Activated T-cell treated with anti-CD3 and anti-CD28 coated beads, Interleukin-2, amount 50 U/mL, for 4 hours (primary cell): ENCODE data around the gene PIK3C2G. TPM values are rescaled to one million over a fixed set of nuclear protein-coding genes. Genes with fewer than 3 reads are reported as not detected.
"Not testable (repeated sequence)": the region's sequence is repeated elsewhere in the genome, so short reads cannot be mapped to it uniquely, and the experiment has no call there.

Experiments
- ATAC-seq, 2 donors: fragments of 200-7000 bp; cut with Tn5 transposase; one replicate each; pipeline ENCODE4 v1.10.0; 2021
- DNase-seq: peaks from one replicate; pipeline ENCODE4 v3.0.0-alpha.2; 2020
- H3K27me3 Mint-ChIP-seq: one replicate; pipeline ENCODE4 v1.8.0; 2021; ENCODE audit warnings: low read depth, mixed read lengths
- H3K36me3 Mint-ChIP-seq: one replicate; pipeline ENCODE4 v1.8.0; 2022; ENCODE audit warnings: mixed read lengths; ENCODE audit not compliant: insufficient read depth
- H3K4me1 Mint-ChIP-seq: one replicate; pipeline ENCODE4 v1.8.0; 2021; ENCODE audit warnings: low read depth, mixed read lengths
- H3K4me3 Mint-ChIP-seq: one replicate; pipeline ENCODE4 v1.8.0; 2021; ENCODE audit warnings: mild to moderate bottlenecking, moderate library complexity, mixed read lengths
- H3K9me3 Mint-ChIP-seq: one replicate; pipeline ENCODE4 v1.8.0; 2021; ENCODE audit warnings: mixed read lengths
- total RNA-seq, 3 donors: library from RNA; stranded (reverse); gene quantifications; one replicate each; pipeline ENCODE4 v1.2.1, GENCODE V29; 2021

PIK3C2G gene
- total RNA-seq, 3 donors from 2014 or later, result not detected

- Mint-ChIP-seq H3K9me3 (peaks cover 24% of the 10 kb centered on the region), H3K27me3 (no peaks in the 10 kb centered on the region), H3K4me3 (no peak overlapping the region), H3K36me3 (no peaks in the 10 kb centered on the region), H3K4me1 (no peaks in the 10 kb centered on the region)
- DNase-seq, result no peak
- ATAC-seq, result no peak
Observed at GRCh38 chr12:18522806-18523205, 261.5 kb downstream of the PIK3C2G start.

GRCh38 chr12:18542497-18542896, 281.2 kb downstream of the PIK3C2G start:
- DNase-seq, H3K4me3 Mint-ChIP-seq, H3K9me3 Mint-ChIP-seq, H3K27me3 Mint-ChIP-seq, H3K36me3 Mint-ChIP-seq, H3K4me1 Mint-ChIP-seq, ATAC-seq: not testable (repeated sequence)

GRCh38 chr12:18546399-18546798, 285.1 kb downstream of the PIK3C2G start:
- no peak overlapping the region for H3K4me3 Mint-ChIP-seq
- no peaks in the 10 kb centered on the region for H3K36me3 Mint-ChIP-seq
- no peak for ATAC-seq
- no peaks in the 10 kb centered on the region for H3K4me1 Mint-ChIP-seq
- H3K27me3 Mint-ChIP-seq, result no peaks in the 10 kb centered on the region
- no peak for DNase-seq
- H3K9me3 Mint-ChIP-seq, result peaks cover 6% of the 10 kb centered on the region

GRCh38 chr12:18549598-18549997, 288.3 kb downstream of the PIK3C2G start:
- Mint-ChIP-seq H3K4me3 (no peak overlapping the region), H3K36me3 (no peaks in the 10 kb centered on the region), H3K9me3 (peaks cover 3% of the 10 kb centered on the region), H3K27me3 (no peaks in the 10 kb centered on the region), H3K4me1 (no peaks in the 10 kb centered on the region)
- ATAC-seq (no peak), DNase-seq (no peak)

GRCh38 chr12:18551106-18551505, 289.8 kb downstream of the PIK3C2G start:
- ATAC-seq, result no peak
- Mint-ChIP-seq H3K9me3 (peaks cover 2% of the 10 kb centered on the region), H3K4me1 (no peaks in the 10 kb centered on the region), H3K4me3 (no peak overlapping the region), H3K27me3 (no peaks in the 10 kb centered on the region), H3K36me3 (no peaks in the 10 kb centered on the region)
- no peak for DNase-seq

GRCh38 chr12:18551701-18552100, 290.4 kb downstream of the PIK3C2G start:
- no peak for DNase-seq
- no peaks in the 10 kb centered on the region for H3K36me3 Mint-ChIP-seq
- no peak for ATAC-seq
- no peaks in the 10 kb centered on the region for H3K27me3 Mint-ChIP-seq
- no peaks in the 10 kb centered on the region for H3K4me1 Mint-ChIP-seq
- H3K9me3 Mint-ChIP-seq, result no peaks in the 10 kb centered on the region
- H3K4me3 Mint-ChIP-seq, result no peak overlapping the region

- Mint-ChIP-seq H3K36me3 (no peaks in the 10 kb centered on the region), H3K4me3 (no peak overlapping the region), H3K9me3 (no peaks in the 10 kb centered on the region), H3K4me1 (no peaks in the 10 kb centered on the region), H3K27me3 (no peaks in the 10 kb centered on the region)
- DNase-seq, result no peak
- ATAC-seq, result no peak
Observed at GRCh38 chr12:18552829-18553228, 291.5 kb downstream of the PIK3C2G start.

GRCh38 chr12:18556161-18556560, 294.8 kb downstream of the PIK3C2G start:
- Mint-ChIP-seq H3K4me1 (no peaks in the 10 kb centered on the region), H3K9me3 (peaks cover 7% of the 10 kb centered on the region), H3K27me3 (no peaks in the 10 kb centered on the region), H3K36me3 (no peaks in the 10 kb centered on the region), H3K4me3 (no peak overlapping the region)
- no peak for ATAC-seq
- DNase-seq, result no peak

GRCh38 chr12:18559242-18559641, 297.9 kb downstream of the PIK3C2G start:
- Mint-ChIP-seq H3K36me3 (no peaks in the 10 kb centered on the region), H3K27me3 (no peaks in the 10 kb centered on the region), H3K4me3 (no peak overlapping the region), H3K4me1 (no peaks in the 10 kb centered on the region), H3K9me3 (peaks cover 7% of the 10 kb centered on the region)
- ATAC-seq (no peak), DNase-seq (no peak)

- peaks cover 7% of the 10 kb centered on the region for H3K9me3 Mint-ChIP-seq
- no peaks in the 10 kb centered on the region for H3K36me3 Mint-ChIP-seq
- no peak overlapping the region for H3K4me3 Mint-ChIP-seq
Observed at GRCh38 chr12:18562531-18562930, 301.2 kb downstream of the PIK3C2G start.

GRCh38 chr12:18564306-18564705, 303.0 kb downstream of the PIK3C2G start:
- Mint-ChIP-seq H3K9me3 (peaks cover 2% of the 10 kb centered on the region), H3K36me3 (no peaks in the 10 kb centered on the region), H3K4me1 (no peaks in the 10 kb centered on the region), H3K4me3 (no peak overlapping the region), H3K27me3 (no peaks in the 10 kb centered on the region)
- DNase-seq (no peak), ATAC-seq (no peak)

More at GRCh38 chr12:18562531-18562930, 301.2 kb downstream of the PIK3C2G start:
- no peak for ATAC-seq
- Mint-ChIP-seq H3K4me1 (no peaks in the 10 kb centered on the region), H3K27me3 (no peaks in the 10 kb centered on the region)
- no peak for DNase-seq

GRCh38 chr12:18567787-18568186, 306.5 kb downstream of the PIK3C2G start:
- Mint-ChIP-seq H3K9me3 (no peaks in the 10 kb centered on the region), H3K4me3 (no peak overlapping the region), H3K4me1 (no peaks in the 10 kb centered on the region), H3K36me3 (no peaks in the 10 kb centered on the region), H3K27me3 (no peaks in the 10 kb centered on the region)
- no peak for ATAC-seq
- DNase-seq, result no peak

- ATAC-seq (no peak), DNase-seq (no peak)
- Mint-ChIP-seq H3K36me3 (no peaks in the 10 kb centered on the region), H3K27me3 (no peaks in the 10 kb centered on the region), H3K4me3 (no peak overlapping the region), H3K4me1 (no peaks in the 10 kb centered on the region), H3K9me3 (no peaks in the 10 kb centered on the region)
Observed at GRCh38 chr12:18570543-18570942, 309.2 kb downstream of the PIK3C2G start.

GRCh38 chr12:18576104-18576626, 314.8 kb downstream of the PIK3C2G start:
- Mint-ChIP-seq H3K36me3 (no peaks in the 10 kb centered on the region), H3K4me1 (no peaks in the 10 kb centered on the region), H3K9me3 (no peaks in the 10 kb centered on the region), H3K4me3 (no peak overlapping the region), H3K27me3 (no peaks in the 10 kb centered on the region)
- DNase-seq, result no peak
- ATAC-seq, result no peak

GRCh38 chr12:18576648-18577047, 315.3 kb downstream of the PIK3C2G start:
- Mint-ChIP-seq H3K4me3 (no peak overlapping the region), H3K27me3 (no peaks in the 10 kb centered on the region), H3K4me1 (no peaks in the 10 kb centered on the region), H3K9me3 (peaks cover 3% of the 10 kb centered on the region), H3K36me3 (no peaks in the 10 kb centered on the region)
- ATAC-seq (no peak), DNase-seq (no peak)

GRCh38 chr12:18578191-18578590, 316.9 kb downstream of the PIK3C2G start:
- ATAC-seq (no peak), DNase-seq (no peak)
- Mint-ChIP-seq H3K36me3 (no peaks in the 10 kb centered on the region), H3K9me3 (peaks cover 6% of the 10 kb centered on the region), H3K4me3 (no peak overlapping the region), H3K27me3 (no peaks in the 10 kb centered on the region), H3K4me1 (no peaks in the 10 kb centered on the region)
